IPS-20b (cell line): Measurements from ENCODE around the gene PLEKHM3.
A peak's percentile ranks its signal among the peaks of the same experiment; 100 is the strongest.

ENCODE experiments used
- H3K27ac ChIP-seq: one replicate; pipeline ENCODE4 v1.5.1; 2013; ENCODE audit warnings: low read length
- H3K27me3 ChIP-seq: 2 replicates; pipeline ENCODE4 v1.6.1; 2013; ENCODE audit warnings: mild to moderate bottlenecking, low read length, inconsistent platforms; ENCODE audit not compliant: insufficient read depth
- H3K36me3 ChIP-seq: 2 replicates; pipeline ENCODE4 v1.6.1; 2013; ENCODE audit warnings: low read depth, mild to moderate bottlenecking, inconsistent platforms, low read length, moderate library complexity; ENCODE audit not compliant: insufficient read depth
- H3K4me1 ChIP-seq: 2 replicates; pipeline ENCODE4 v1.6.1; 2013; ENCODE audit warnings: mild to moderate bottlenecking, control low read depth, inconsistent platforms, low read length, moderate library complexity; ENCODE audit not compliant: insufficient read depth
- H3K4me3 ChIP-seq: 2 replicates; pipeline ENCODE4 v1.5.1; 2013; ENCODE audit warnings: mild to moderate bottlenecking, low read length, inconsistent platforms
- H3K9ac ChIP-seq: 2 replicates; pipeline ENCODE4 v1.6.1; 2013; ENCODE audit warnings: low read depth, mild to moderate bottlenecking, inconsistent platforms, low read length, moderate library complexity
- H3K9me3 ChIP-seq: 2 replicates; pipeline ENCODE4 v1.6.1; 2013; ENCODE audit warnings: mild to moderate bottlenecking, low read depth, low read length, inconsistent platforms; ENCODE audit not compliant: insufficient read depth

The PLEKHM3 gene

DNA sequence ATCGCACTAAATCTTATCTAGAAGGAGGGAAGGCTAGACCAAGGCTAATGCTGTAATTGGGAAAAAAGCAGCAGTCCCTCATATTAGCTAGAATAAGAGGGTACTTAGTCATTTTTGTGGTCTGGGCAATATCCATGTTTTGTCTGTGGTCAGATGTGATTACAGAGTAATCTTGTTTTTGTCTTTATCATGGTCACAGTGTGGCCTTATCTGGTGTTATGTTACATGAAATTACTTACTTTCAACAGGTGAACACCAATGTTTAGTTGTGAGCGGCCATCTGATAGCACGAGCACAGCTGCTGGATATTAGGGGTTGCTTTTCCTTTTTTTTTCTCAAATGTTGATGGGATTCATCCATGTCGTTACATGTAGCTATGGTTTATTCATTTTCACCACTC lies 23.7 kb upstream of the PLEKHM3 start:
- no peak overlapping the region for H3K9ac ChIP-seq
- H3K27ac ChIP-seq = no peak overlapping the region
- no peak overlapping the region for H3K4me3 ChIP-seq
- H3K4me1 ChIP-seq = no peaks in the 10 kb centered on the region
- H3K27me3 ChIP-seq = no peaks in the 10 kb centered on the region
- H3K9me3 ChIP-seq = no peaks in the 10 kb centered on the region
- no peaks in the 10 kb centered on the region for H3K36me3 ChIP-seq

DNA sequence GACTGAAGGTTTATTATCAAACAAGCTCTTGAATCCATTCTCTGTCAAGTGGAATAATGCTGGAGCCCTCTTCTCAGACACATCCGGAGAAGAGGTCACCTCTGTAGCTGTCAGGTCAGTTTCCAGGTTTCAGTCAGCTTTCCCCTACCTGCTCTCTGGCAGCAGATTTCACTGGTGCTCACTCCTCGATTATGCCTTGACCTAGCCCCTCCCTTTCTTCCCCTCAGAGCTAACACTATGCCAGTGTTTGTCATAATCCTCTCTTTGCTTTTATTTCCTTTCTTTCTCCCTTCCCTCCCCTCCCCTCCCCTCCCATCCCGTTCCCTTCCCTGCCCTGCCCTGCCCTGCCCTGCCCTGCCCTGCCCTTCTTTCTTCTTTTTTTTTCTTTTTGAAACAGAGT lies 22.5 kb upstream of the PLEKHM3 start:
- H3K4me1 ChIP-seq = peaks cover 8% of the 10 kb centered on the region
- H3K36me3 ChIP-seq = no peaks in the 10 kb centered on the region
- no peaks in the 10 kb centered on the region for H3K27me3 ChIP-seq
- H3K27ac ChIP-seq = no peak overlapping the region
- no peak overlapping the region for H3K4me3 ChIP-seq
- no peak overlapping the region for H3K9ac ChIP-seq
- H3K9me3 ChIP-seq = no peaks in the 10 kb centered on the region

DNA sequence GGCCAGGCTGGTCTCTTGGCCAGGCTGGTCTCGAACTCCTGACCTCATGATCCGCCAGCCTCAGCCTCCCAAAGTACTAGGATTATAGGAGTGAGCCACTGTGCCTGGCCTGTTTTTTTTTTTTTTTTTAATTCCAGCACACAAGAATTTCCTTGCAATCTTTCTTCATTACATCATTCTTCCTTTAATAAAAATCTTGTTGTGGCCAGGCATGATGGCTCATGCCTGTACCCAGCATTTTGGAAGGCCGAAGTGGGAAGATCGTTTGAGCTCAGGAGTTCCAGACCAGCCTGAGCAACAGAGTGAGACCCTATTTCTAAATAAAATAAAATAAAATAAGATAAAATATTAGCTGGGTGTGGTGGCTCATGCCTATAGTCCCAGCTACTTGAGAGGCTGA lies 21.4 kb upstream of the PLEKHM3 start:
- H3K9me3 ChIP-seq = no peaks in the 10 kb centered on the region
- no peak overlapping the region for H3K9ac ChIP-seq
- peaks cover 9% of the 10 kb centered on the region for H3K4me1 ChIP-seq
- H3K27ac ChIP-seq = no peak overlapping the region
- no peaks in the 10 kb centered on the region for H3K27me3 ChIP-seq
- H3K4me3 ChIP-seq = no peak overlapping the region
- H3K36me3 ChIP-seq = no peaks in the 10 kb centered on the region

DNA sequence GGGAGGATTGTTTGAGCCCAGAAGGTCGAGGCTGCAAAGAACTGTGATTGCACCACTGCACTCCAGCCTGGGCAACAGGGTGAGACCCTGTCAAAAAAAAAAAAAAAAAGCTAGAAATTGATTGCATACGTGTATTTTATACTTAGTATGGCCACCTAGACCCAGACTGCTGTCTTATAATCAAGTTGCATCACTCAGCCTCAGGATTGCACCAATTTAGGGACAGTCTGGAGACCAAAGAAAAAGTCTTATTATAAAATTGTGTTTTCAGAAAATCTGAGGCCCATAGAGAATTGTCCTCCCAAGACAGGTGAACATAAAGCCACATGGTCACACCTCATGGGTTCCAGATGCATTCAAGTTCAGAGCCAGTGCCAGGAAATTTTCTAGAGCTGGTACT lies 17.1 kb upstream of the PLEKHM3 start:
- H3K4me3 ChIP-seq = no peak overlapping the region
- no peaks in the 10 kb centered on the region for H3K27me3 ChIP-seq
- H3K27ac ChIP-seq = no peak overlapping the region
- H3K9me3 ChIP-seq = no peaks in the 10 kb centered on the region
- no peak overlapping the region for H3K9ac ChIP-seq
- H3K36me3 ChIP-seq = no peaks in the 10 kb centered on the region
- peaks cover 20% of the 10 kb centered on the region for H3K4me1 ChIP-seq

DNA sequence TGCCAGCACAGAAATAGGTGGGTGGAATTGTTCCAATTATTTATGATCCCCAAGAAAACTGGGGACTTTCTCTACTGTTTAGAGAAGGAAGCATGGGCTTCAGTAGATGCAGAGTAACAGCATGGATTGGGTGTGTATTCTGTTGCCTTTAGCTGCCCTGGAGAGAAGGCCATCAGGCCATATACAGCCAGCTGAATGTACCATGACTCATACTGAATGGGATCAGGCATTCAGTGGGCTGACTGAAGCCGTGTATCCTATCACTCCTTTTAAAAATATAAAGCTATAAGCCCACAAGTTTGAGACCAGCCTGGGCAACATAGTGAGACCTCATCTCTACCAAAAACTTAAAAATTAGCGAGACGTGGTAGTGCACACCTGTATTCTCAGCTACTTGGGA lies 16.7 kb upstream of the PLEKHM3 start:
- H3K36me3 ChIP-seq = no peaks in the 10 kb centered on the region
- H3K9ac ChIP-seq = no peak overlapping the region

DNA sequence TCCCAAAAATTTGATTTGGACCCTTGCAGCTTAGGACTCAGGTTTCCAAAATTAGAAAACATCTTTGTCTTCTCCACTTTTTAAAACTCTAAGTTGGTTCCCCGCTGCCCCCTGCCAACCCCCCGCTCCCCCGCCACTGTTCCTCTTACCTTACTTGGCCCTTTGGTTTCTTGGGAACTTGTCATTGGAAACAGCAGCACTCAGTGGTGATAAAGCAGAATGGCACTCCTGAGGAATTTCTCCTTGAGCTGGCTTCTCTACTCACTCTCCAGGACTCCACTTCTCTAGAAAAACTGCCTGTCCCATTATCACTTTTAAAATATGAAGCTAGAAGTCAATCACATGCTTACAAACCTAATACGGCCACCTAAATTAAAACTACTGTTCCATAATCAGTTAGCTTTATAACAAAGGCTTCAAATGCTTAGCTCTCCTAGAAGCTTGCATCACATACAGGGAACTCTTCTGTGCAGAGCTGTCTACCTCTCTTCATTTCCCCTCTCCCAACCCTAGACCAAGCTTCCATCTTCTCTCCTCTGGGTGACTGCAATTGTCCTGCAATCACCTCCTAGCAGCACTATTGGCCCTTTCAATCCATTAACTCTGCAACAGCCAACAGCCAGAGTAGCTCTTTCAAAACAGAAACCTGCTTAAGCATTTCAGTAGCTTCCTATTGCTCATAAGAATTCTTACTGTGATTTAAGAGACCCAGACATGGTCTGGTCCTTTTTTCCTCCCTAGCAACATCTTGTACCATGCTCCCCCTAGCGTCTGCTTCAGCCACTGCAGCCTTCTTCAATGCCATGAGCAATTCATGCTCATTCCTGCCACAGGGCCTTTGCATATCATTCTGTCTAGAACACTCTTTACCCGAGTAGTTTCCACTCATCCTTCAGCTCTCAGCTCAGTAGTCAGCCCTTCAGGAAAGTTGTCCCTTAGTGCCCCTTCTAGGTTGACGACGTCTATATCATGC lies 15.2 kb upstream of the PLEKHM3 start:
- peak overlapping the region; percentile 33; the same call in 1 of the 2 replicates for H3K9ac ChIP-seq
- no peak overlapping the region for H3K27ac ChIP-seq
- H3K36me3 ChIP-seq = no peaks in the 10 kb centered on the region
- H3K27me3 ChIP-seq = no peaks in the 10 kb centered on the region
- H3K4me1 ChIP-seq = peaks cover 20% of the 10 kb centered on the region
- no peak overlapping the region for H3K4me3 ChIP-seq
- H3K9me3 ChIP-seq = no peaks in the 10 kb centered on the region

More for the DNA sequence above, 16.7 kb upstream of the PLEKHM3 start:
- Histone ChIP-seq H3K27ac (no peak overlapping the region), H3K4me3 (no peak overlapping the region), H3K27me3 (no peaks in the 10 kb centered on the region), H3K9me3 (no peaks in the 10 kb centered on the region), H3K4me1 (peaks cover 20% of the 10 kb centered on the region)

DNA sequence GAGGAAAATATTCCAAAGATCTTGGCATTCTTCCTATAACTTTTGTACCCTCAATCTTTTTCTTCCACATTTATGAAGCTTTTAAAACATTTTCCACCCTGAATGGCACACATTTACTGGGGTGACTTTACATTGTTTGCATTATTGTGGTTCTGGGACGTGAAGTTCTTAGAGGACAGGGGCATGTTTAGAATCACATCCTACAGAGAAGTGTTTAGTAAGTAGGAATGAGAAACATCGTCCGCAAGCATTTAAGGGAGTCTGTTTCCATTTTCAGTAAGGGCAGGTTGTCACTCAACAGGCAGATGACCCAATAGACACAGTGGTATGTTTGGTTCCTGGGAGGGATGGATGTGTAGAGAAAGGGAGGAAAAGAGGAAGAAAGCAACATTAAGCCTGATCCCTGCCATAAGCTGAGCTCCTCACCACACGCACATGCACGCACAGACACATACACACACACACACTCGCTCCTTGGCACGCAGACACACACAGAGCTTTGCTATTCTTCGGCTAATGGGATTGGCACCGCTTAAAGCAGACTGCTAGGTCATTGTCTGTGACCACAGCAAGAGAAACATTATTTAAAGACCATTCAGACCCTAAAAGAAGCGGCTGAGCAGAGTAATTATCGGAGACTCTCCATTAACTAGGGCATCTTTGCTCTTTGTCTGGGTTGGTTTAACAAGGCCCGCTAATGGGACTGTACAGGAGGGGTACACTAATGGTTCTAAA lies 14.2 kb upstream of the PLEKHM3 start:
- no peaks in the 10 kb centered on the region for H3K36me3 ChIP-seq
- no peaks in the 10 kb centered on the region for H3K27me3 ChIP-seq
- peaks cover 20% of the 10 kb centered on the region for H3K4me1 ChIP-seq
- H3K9ac ChIP-seq = peak overlapping the region; percentile 38; the same call in 1 of the 2 replicates
- no peaks in the 10 kb centered on the region for H3K9me3 ChIP-seq
- no peak overlapping the region for H3K4me3 ChIP-seq
- no peak overlapping the region for H3K27ac ChIP-seq

DNA sequence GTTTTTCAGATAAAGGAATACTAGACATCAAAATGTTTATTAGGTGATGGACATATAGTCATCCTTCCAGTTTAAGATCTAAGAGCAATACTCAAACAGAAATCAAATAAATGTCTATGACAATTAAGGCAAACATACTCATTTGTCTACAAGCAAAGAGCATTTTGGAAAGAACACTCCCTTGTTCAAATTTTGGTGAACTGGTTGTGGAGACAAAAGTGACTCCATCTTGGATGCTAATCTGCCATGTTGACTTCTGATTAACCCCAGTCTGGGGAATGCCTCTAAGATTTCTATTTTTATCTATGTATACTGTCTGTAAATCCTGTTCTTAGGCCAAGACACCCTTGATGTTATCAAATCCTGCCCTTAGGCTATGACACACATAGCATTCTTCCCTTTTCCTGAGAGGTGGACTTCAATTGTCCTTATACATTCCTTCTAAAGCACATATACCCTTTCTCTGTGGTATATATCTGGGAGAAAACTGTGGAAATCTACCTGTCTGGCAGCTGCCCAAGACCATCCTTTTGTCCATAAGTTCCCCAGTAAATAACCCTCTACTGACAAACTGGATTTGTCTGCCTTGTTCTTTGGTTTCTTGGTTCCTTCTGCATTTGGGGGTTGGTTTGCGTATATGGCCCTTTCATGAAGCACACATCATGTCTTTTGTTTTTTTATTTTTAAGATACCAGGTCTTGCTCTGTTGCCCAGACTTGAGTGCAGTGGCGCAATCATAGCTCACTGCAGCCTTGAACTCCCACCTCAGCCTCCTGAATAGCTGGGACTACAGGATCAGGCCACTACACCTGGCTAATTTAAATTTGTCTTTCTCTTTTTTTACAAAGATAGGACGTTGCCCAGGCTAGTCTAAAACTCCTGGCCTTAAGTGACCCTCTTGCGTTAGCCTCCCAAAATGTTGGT lies 12.5 kb upstream of the PLEKHM3 start:
- H3K27me3 ChIP-seq = no peaks in the 10 kb centered on the region
- H3K9ac ChIP-seq = no peak overlapping the region
- peaks cover 12% of the 10 kb centered on the region for H3K4me1 ChIP-seq
- no peaks in the 10 kb centered on the region for H3K36me3 ChIP-seq
- H3K27ac ChIP-seq = no peak overlapping the region
- no peaks in the 10 kb centered on the region for H3K9me3 ChIP-seq
- H3K4me3 ChIP-seq = no peak overlapping the region

DNA sequence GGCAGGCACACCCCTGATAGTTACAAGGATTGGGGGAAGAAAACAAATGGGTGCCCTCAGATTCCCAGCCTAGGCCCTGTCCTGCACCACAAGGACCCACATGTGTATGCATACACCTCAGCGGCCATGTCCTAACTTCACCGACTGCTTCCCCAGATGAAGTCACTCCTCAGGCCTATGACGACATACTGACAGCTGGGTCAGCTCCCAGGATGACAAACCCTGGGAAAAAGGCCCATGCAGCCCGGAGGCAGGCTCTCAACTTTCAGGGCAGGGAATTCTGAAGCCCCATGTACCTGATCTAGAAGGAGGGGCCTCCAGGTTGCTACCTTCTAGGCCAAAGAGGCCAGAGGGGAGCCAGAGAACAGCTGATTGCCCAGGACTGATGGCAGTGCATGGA lies 11.0 kb upstream of the PLEKHM3 start:
- peaks cover 11% of the 10 kb centered on the region for H3K4me1 ChIP-seq
- H3K9ac ChIP-seq = no peak overlapping the region
- no peak overlapping the region for H3K27ac ChIP-seq
- H3K4me3 ChIP-seq = no peak overlapping the region
- H3K36me3 ChIP-seq = no peaks in the 10 kb centered on the region
- H3K9me3 ChIP-seq = no peaks in the 10 kb centered on the region
- no peaks in the 10 kb centered on the region for H3K27me3 ChIP-seq

DNA sequence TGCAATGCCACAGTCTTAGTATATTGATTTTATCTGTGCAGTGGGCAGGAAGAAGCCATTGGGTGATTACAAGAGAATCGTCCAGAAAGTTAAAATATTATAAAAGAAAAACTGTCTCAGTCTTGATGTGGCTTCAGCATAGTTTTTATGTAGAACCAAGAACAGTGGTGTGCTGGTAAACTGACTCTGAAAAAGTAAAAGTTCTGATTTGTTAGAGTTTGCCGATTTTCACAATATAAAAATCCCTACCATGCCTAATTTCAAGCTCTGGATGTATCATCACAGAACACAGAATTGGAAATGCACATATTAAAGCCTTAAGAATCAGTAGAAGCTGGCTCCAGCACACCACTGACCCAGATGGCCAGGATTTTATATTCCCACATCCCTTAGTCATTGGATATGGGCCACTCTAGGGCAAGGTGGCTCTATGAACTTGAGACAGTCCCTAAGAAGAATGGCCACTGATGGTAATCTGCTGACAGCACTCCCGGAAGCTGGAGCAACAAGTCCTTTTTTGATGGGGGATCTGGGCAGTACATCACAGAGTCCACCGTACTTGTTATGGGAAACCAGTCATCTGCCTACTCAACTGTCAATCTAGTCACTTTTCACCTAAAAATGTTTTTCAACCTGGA lies 9.3 kb upstream of the PLEKHM3 start:
- Histone ChIP-seq H3K27ac (no peak overlapping the region), H3K36me3 (no peaks in the 10 kb centered on the region), H3K4me1 (peaks cover under 1% of the 10 kb centered on the region), H3K9me3 (no peaks in the 10 kb centered on the region), H3K9ac (no peak overlapping the region), H3K27me3 (no peaks in the 10 kb centered on the region), H3K4me3 (no peak overlapping the region)
